GM18907 (cell line): ENCODE results near the gene SLC37A4.
"Not testable (repeated sequence)": the region's sequence is repeated elsewhere in the genome, so short reads cannot be mapped to it uniquely, and the experiment has no call there.

Source experiments
- ATAC-seq: cut with Tn5 transposase; IDR thresholded peaks from one replicate; pipeline ENCODE4 v1.9.1; 2021; ENCODE audit warnings: mild to moderate bottlenecking, moderate library complexity; ENCODE audit not compliant: unreplicated experiment

Gene SLC37A4

GRCh38 chr11:119018074-119018938, 12.4 kb downstream of the SLC37A4 start, which contains the start of the genes RPS25 and TRAPPC4:
TSS of gene RPS25 (minus strand) at chr11:119018343. CDS start at chr11:119018284, 59 bp downstream.
TSS of gene TRAPPC4 (plus strand) at chr11:119018766. CDS start at chr11:119018796, 30 bp downstream.
- peak; percentile 82 for ATAC-seq

- ATAC-seq, result not testable (repeated sequence)
Measured at GRCh38 chr11:119017377-119017776, 13.3 kb downstream of the SLC37A4 start.

GRCh38 chr11:119016216-119017009, 14.3 kb downstream of the SLC37A4 start:
- no peak for ATAC-seq

- ATAC-seq, result no peak
Measured at GRCh38 chr11:119015054-119015611, 15.5 kb downstream of the SLC37A4 start.

- ATAC-seq, result no peak
Measured at GRCh38 chr11:119014209-119014924, 16.3 kb downstream of the SLC37A4 start.

- no peak for ATAC-seq
Measured at GRCh38 chr11:119012629-119013170, 18.0 kb downstream of the SLC37A4 start.

- no peak for ATAC-seq
Measured at GRCh38 chr11:119011476-119012053, 19.1 kb downstream of the SLC37A4 start.

GRCh38 chr11:119006656-119007055, 24.0 kb downstream of the SLC37A4 start:
- ATAC-seq, result no peak

GRCh38 chr11:119000906-119001305, 29.8 kb downstream of the SLC37A4 start:
- ATAC-seq, result no peak

- ATAC-seq, result no peak
Measured at GRCh38 chr11:118998822-118999221, 31.9 kb downstream of the SLC37A4 start.

GRCh38 chr11:118998388-118998717, 32.3 kb downstream of the SLC37A4 start:
- no peak for ATAC-seq

GRCh38 chr11:118997627-118998387, 32.9 kb downstream of the SLC37A4 start, which contains the start of gene CENATAC:
TSS of gene CENATAC (plus strand) at chr11:118998138. CDS start at chr11:118998198, 60 bp downstream.
- peak; percentile 89 for ATAC-seq

GRCh38 chr11:118996926-118997626, 33.6 kb downstream of the SLC37A4 start:
- ATAC-seq, result peak; percentile 25

GRCh38 chr11:118991486-118992038, 39.1 kb downstream of the SLC37A4 start:
- not testable (repeated sequence) for ATAC-seq

- no peak for ATAC-seq
Measured at GRCh38 chr11:118988280-118988679, 42.4 kb downstream of the SLC37A4 start.

- no peak for ATAC-seq
Measured at GRCh38 chr11:118984825-118985224, 45.9 kb downstream of the SLC37A4 start.

GRCh38 chr11:118984337-118984736, 46.3 kb downstream of the SLC37A4 start:
- not testable (repeated sequence) for ATAC-seq

- no peak for ATAC-seq
Measured at GRCh38 chr11:118980191-118980881, 50.3 kb downstream of the SLC37A4 start.
